ENCODE data around the gene CHTOP. TPM values are rescaled to one million over a fixed set of nuclear protein-coding genes. Genes with fewer than 3 reads are reported as not detected.

CHTOP gene
- total and polyA plus RNA-seq, 2 of the 13 experiments (the other 11 are each of a cell fraction or from before 2014, with no cell fraction given): 38.0 to 51.9 TPM

DNA sequence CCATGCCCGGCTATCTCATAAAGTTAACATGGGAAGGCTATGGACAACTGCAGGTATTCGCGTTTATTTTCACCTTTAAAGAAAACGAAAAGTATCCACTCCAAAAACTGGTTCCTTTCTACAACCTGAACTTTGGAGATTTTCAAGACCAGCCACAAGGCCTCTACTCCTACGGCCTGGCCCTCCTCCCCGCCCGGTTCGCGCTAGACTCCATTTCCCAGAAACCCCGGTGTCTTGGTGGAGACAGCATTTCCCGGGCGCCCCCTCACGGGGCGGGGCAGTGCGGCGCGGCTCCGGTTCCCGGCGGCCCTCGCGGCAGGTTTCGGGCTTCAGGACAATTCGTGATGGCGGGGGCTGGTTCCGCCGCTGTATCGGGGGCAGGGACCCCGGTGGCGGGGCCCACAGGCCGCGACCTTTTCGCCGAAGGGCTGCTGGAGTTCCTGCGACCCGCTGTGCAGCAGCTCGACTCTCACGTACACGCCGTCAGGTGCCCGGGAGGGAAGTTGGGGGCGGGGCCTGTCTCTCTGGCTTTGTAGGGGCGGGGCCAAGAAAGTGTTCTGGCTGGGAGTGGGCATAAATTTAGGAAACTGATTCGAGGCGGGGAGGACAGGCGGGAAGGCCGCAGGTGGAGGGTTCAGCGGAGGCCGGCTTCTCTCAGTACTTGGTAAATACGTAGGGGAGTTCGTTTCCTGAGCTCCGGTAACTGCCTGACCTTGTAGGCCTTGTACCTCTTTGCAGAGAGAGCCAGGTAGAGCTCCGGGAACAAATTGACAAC is 24.7 kb downstream of the CHTOP start, which contains the start of gene SNAPIN (continued):
- TF ChIP-seq, protein P1, sequence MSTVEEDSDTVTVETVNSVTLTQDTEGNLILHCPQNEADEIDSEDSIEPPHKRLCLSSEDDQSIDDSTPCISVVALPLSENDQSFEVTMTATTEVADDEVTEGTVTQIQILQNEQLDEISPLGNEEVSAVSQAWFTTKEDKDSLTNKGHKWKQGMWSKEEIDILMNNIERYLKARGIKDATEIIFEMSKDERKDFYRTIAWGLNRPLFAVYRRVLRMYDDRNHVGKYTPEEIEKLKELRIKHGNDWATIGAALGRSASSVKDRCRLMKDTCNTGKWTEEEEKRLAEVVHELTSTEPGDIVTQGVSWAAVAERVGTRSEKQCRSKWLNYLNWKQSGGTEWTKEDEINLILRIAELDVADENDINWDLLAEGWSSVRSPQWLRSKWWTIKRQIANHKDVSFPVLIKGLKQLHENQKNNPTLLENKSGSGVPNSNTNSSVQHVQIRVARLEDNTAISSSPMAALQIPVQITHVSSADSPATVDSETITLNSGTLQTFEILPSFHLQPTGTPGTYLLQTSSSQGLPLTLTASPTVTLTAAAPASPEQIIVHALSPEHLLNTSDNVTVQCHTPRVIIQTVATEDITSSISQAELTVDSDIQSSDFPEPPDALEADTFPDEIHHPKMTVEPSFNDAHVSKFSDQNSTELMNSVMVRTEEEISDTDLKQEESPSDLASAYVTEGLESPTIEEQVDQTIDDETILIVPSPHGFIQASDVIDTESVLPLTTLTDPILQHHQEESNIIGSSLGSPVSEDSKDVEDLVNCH (CRISPR knock-in tag; IDR thresholded peaks at IDR 0.05): no peak; the same call in 1 of the 2 replicates
- TF ChIP-seq ZNF615 (CRISPR knock-in tag; IDR thresholded peaks at IDR 0.05; ENCODE audit: borderline replicate concordance) (no peak), SP4 (CRISPR knock-in tag; IDR thresholded peaks at IDR 0.05) (peak; percentile 81), ZNF430 (CRISPR knock-in tag; IDR thresholded peaks at IDR 0.05) (0 out of 2 replicates have a peak, but pooled peaks have one; percentile 54), SALL1 (CRISPR knock-in tag; IDR thresholded peaks at IDR 0.05) (peak; percentile 72), MATR3 (CRISPR knock-in tag; IDR thresholded peaks at IDR 0.05) (no peak), ATAD3A (CRISPR knock-in tag; IDR thresholded peaks at IDR 0.05) (no peak), ZFP36 (IDR thresholded peaks at IDR 0.05; ENCODE audit: borderline replicate concordance, low read depth, low read length, partially characterized antibody) (no peak), ZBTB3 (CRISPR knock-in tag; IDR thresholded peaks at IDR 0.05; ENCODE audit: borderline replicate concordance, low read depth) (no peak), ZNF558 (CRISPR knock-in tag; IDR thresholded peaks at IDR 0.05; ENCODE audit: borderline replicate concordance) (no peak), ZNF572 (CRISPR knock-in tag; IDR thresholded peaks at IDR 0.05) (no peak), ZNF772 (CRISPR knock-in tag; IDR thresholded peaks at IDR 0.05) (no peak), ZNF24 (IDR thresholded peaks at IDR 0.05) (no peak), HIVEP1 (CRISPR knock-in tag; IDR thresholded peaks at IDR 0.05) (no peak), ZNF564 (CRISPR knock-in tag; IDR thresholded peaks at IDR 0.05) (0 out of 2 replicates have a peak, but pooled peaks have one; percentile 27), ZNF547 (CRISPR knock-in tag; IDR thresholded peaks at IDR 0.05) (no peak), EP300 (IDR thresholded peaks at IDR 0.05; ENCODE audit: low read depth in 2 of 2, low read length in 2 of 2) (peak in 1 of 2 experiments; percentile 12; a peak in 1 of 4 replicates), EP300 (CRISPR knock-in tag; IDR thresholded peaks at IDR 0.05; ENCODE audit: borderline replicate concordance) (no peak), SRSF1 (optimal IDR thresholded peaks at IDR 0.05; ENCODE audit: low read depth, low read length) (peak; percentile 91), NFKBIZ (CRISPR knock-in tag; IDR thresholded peaks at IDR 0.05) (no peak), ZNF30 (CRISPR knock-in tag; IDR thresholded peaks at IDR 0.05) (no peak)
- TF ChIP-seq, protein P2, sequence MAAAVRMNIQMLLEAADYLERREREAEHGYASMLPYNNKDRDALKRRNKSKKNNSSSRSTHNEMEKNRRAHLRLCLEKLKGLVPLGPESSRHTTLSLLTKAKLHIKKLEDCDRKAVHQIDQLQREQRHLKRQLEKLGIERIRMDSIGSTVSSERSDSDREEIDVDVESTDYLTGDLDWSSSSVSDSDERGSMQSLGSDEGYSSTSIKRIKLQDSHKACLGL (CRISPR knock-in tag; IDR thresholded peaks at IDR 0.05): peak; percentile 68; the same call in 1 of the 2 replicates
- TF ChIP-seq, protein P3, sequence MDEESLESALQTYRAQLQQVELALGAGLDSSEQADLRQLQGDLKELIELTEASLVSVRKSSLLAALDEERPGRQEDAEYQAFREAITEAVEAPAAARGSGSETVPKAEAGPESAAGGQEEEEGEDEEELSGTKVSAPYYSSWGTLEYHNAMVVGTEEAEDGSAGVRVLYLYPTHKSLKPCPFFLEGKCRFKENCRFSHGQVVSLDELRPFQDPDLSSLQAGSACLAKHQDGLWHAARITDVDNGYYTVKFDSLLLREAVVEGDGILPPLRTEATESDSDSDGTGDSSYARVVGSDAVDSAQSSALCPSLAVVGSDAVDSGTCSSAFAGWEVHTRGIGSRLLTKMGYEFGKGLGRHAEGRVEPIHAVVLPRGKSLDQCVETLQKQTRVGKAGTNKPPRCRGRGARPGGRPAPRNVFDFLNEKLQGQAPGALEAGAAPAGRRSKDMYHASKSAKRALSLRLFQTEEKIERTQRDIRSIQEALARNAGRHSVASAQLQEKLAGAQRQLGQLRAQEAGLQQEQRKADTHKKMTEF (CRISPR knock-in tag; IDR thresholded peaks at IDR 0.05): peak; percentile 82
- TF ChIP-seq, protein P4, sequence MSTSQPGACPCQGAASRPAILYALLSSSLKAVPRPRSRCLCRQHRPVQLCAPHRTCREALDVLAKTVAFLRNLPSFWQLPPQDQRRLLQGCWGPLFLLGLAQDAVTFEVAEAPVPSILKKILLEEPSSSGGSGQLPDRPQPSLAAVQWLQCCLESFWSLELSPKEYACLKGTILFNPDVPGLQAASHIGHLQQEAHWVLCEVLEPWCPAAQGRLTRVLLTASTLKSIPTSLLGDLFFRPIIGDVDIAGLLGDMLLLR (CRISPR knock-in tag; IDR thresholded peaks at IDR 0.05): no peak

Data from HepG2 (cell line).